K562 (cell line): ENCODE measurements around the gene ACOT4. TPM values are rescaled to one million over a fixed set of nuclear protein-coding genes. Genes with fewer than 3 reads are reported as not detected.

Experiments used
- FOXJ3 ChIP-seq: sonication (generic); formaldehyde crosslinking; IDR thresholded peaks from 2 replicates; pipeline ENCODE4 v1.4.0; 2020; ENCODE audit warnings: mild to moderate bottlenecking, missing genetic modification reagents
- ZNF764 ChIP-seq: fragments of 250-450 bp; sonication (Bioruptor Pico); IDR thresholded peaks from 2 replicates; pipeline ENCODE4 v1.4.0; 2020; ENCODE audit warnings: low read depth, mild to moderate bottlenecking, moderate library complexity
- polyA plus RNA-seq, 8 experiments: library from polyadenylated mRNA; depleted of rRNA in 4 of 8; stranded (reverse) in 5 of 8; unstranded in 3 of 8; fragments of >200 nt; fragmentation: Nextera tagmentation in 2 of 8; fragmentation: Illumina TruSeq in 1 of 8; extraction: Ambion mirVana in 2 of 8; extraction: Trizol in 1 of 8; gene quantifications; 2 replicates each; pipeline versions ENCODE4 v1.2.1 to v1.2.3, GENCODE V29; 2011 to 2014; ENCODE audit warnings: inconsistent platforms in 1 of 8, missing spikeins in 1 of 8
- total RNA-seq, 7 experiments: library from RNA; depleted of rRNA in 6 of 7; stranded (reverse); fragments of >200 nt in 6 of 7; fragmentation: Illumina TruSeq in 2 of 7; extraction: Trizol in 2 of 7; gene quantifications; 2 replicates each; pipeline versions ENCODE4 v1.2.1 to v1.2.3, GENCODE V29; 2011 to 2021; ENCODE audit warnings: low replicate concordance in 1 of 7
- TF ChIP-seq, protein P1 (sequence below), 2 experiments: fragments of 450-650 bp; IDR thresholded peaks; 2 replicates each; pipeline ENCODE4 v1.6.1; 2016; ENCODE audit warnings: mild to moderate bottlenecking in 2 of 2, borderline replicate concordance in 1 of 2, low read depth in 1 of 2, moderate library complexity in 1 of 2
- TF ChIP-seq, protein P2 (sequence below): sonication (generic); formaldehyde crosslinking; IDR thresholded peaks from 2 replicates; pipeline ENCODE4 v1.8.0; 2022; ENCODE audit warnings: mild to moderate bottlenecking, missing genetic modification reagents
- TF ChIP-seq, protein P3 (sequence below), 2 experiments: fragments of 250-450 bp in 1 of 2; fragments of 450-650 bp in 1 of 2; sonication (Bioruptor Pico) in 1 of 2; IDR thresholded peaks; 2 replicates each; pipeline versions ENCODE4 v1.6.1 to v1.8.0; 2016 to 2021; ENCODE audit warnings: mild to moderate bottlenecking in 2 of 2, moderate library complexity in 2 of 2, missing compliant biosample characterization in 1 of 2, missing genetic modification characterization in 1 of 2

ACOT4 gene
- total and polyA plus RNA-seq, 9 of the 15 experiments (the other 6 are each of a cell fraction or from before 2014, with no cell fraction given) = not detected

DNA sequence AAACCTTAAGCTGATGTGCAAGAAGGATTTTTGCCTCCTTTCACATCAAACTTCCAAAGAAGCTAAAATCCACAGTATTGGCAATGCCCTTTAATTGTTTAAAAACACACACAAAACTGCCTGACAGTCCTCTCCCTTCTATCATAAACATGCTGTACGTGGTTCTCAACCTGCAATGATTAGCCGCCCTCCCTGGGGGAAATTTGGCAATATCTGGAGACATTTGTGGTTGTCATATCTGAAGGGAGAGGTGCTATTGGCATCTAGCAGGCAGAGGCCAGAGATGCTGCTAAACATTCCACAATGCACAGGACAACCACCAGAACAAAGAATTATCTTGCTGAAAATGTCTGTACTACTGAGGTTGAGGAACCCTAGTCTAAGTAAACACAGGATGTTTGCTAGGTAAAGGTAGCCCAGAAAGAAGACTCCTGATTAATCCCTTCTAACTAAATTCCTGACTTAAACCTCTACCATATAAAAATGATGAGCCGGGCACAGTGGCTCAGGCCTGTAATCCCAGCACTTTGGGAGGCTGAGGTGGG, 21.8 kb downstream of the ACOT4 start (continued):
- TF ChIP-seq, protein P1, sequence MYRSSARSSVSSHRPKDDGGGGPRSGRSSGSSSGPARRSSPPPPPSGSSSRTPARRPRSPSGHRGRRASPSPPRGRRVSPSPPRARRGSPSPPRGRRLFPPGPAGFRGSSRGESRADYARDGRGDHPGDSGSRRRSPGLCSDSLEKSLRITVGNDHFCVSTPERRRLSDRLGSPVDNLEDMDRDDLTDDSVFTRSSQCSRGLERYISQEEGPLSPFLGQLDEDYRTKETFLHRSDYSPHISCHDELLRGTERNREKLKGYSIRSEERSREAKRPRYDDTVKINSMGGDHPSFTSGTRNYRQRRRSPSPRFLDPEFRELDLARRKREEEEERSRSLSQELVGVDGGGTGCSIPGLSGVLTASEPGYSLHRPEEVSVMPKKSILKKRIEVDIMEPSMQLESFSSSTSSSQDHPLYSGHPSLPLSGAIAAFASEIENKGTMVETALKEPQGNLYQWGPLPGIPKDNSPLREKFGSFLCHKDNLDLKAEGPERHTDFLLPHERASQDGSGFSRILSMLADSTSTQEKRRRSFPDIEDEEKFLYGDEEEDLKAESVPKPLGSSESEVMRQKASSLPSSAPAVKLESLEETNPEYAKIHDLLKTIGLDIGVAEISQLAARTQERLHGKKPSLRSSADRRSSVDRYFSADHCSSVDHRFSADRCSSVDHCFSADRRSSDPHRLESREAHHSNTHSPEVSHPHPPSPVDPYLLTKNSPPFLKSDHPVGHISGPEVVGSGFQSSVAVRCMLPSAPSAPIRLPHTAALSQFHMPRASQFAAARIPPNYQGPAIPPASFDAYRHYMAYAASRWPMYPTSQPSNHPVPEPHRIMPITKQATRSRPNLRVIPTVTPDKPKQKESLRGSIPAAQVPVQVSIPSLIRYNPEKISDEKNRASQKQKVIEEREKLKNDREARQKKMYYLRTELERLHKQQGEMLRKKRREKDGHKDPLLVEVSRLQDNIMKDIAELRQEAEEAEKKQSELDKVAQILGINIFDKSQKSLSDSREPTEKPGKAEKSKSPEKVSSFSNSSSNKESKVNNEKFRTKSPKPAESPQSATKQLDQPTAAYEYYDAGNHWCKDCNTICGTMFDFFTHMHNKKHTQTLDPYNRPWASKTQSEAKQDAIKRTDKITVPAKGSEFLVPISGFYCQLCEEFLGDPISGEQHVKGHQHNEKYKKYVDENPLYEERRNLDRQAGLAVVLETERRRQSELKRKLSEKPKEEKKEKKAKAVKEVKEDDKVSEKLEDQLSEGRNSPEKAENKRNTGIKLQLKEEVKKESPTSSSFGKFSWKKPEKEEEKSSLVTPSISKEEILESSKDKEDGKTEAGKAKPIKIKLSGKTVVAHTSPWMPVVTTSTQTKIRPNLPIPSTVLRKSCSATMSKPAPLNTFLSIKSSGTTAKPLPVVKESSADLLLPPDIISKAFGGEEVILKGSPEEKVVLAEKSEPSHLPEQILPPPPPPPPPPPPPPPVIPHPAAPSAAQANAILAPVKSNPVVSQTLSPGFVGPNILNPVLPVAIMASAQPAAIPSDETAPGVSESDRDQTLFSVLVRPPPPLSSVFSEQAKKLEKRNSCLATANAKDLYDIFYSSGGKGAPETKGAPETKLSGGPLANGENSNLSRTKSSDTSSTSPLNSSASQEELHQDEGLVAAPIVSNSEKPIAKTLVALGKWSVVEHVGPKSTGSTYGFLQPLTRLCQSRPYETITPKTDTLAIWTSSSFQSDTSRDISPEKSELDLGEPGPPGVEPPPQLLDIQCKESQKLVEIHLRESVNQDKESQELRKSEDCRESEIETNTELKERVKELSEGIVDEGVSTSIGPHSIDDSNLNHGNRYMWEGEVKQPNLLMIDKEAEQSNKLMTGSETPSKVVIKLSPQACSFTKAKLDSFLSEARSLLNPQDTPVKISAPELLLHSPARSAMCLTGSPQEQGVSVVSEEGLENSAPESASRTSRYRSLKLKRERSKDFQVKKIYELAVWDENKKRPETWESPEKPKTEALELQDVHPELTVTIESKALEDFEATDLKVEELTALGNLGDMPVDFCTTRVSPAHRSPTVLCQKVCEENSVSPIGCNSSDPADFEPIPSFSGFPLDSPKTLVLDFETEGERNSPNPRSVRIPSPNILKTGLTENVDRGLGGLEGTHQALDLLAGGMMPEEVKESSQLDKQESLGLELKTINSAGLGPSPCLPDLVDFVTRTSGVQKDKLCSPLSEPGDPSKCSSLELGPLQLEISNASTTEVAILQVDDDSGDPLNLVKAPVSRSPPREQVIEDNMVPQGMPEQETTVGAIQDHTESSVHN (IDR thresholded peaks at IDR 0.05; ENCODE audit: borderline replicate concordance in 1 of 2, low read depth in 1 of 2) = no peak
- TF ChIP-seq, protein P2, sequence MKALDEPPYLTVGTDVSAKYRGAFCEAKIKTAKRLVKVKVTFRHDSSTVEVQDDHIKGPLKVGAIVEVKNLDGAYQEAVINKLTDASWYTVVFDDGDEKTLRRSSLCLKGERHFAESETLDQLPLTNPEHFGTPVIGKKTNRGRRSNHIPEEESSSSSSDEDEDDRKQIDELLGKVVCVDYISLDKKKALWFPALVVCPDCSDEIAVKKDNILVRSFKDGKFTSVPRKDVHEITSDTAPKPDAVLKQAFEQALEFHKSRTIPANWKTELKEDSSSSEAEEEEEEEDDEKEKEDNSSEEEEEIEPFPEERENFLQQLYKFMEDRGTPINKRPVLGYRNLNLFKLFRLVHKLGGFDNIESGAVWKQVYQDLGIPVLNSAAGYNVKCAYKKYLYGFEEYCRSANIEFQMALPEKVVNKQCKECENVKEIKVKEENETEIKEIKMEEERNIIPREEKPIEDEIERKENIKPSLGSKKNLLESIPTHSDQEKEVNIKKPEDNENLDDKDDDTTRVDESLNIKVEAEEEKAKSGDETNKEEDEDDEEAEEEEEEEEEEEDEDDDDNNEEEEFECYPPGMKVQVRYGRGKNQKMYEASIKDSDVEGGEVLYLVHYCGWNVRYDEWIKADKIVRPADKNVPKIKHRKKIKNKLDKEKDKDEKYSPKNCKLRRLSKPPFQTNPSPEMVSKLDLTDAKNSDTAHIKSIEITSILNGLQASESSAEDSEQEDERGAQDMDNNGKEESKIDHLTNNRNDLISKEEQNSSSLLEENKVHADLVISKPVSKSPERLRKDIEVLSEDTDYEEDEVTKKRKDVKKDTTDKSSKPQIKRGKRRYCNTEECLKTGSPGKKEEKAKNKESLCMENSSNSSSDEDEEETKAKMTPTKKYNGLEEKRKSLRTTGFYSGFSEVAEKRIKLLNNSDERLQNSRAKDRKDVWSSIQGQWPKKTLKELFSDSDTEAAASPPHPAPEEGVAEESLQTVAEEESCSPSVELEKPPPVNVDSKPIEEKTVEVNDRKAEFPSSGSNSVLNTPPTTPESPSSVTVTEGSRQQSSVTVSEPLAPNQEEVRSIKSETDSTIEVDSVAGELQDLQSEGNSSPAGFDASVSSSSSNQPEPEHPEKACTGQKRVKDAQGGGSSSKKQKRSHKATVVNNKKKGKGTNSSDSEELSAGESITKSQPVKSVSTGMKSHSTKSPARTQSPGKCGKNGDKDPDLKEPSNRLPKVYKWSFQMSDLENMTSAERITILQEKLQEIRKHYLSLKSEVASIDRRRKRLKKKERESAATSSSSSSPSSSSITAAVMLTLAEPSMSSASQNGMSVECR (CRISPR knock-in tag) = no peak
- TF ChIP-seq FOXJ3 (CRISPR knock-in tag) (no peak), ZNF764 (CRISPR knock-in tag) (no peak)
- TF ChIP-seq, protein P3, sequence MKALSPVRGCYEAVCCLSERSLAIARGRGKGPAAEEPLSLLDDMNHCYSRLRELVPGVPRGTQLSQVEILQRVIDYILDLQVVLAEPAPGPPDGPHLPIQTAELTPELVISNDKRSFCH (CRISPR knock-in tag; IDR thresholded peaks at IDR 0.05) = no peak
- TF ChIP-seq, protein P3 (tag; IDR thresholded peaks at IDR 0.05) = no peak
- TF ChIP-seq, all 486 proteins: peak for 0
